ENCODE results near the gene GREB1L. TPM values are rescaled to one million over a fixed set of nuclear protein-coding genes. Genes with fewer than 3 reads are reported as not detected.

GREB1L gene
- total RNA-seq, 2 donors from 2014 or later, result 3.1 to 3.9 TPM

- Mint-ChIP-seq H3K9me3 (peaks cover 3% of the 10 kb centered on the region), H3K27ac (peak overlapping the region; percentile 58), H3K27me3 (ENCODE audit: insufficient read depth) (peaks cover 96% of the 10 kb centered on the region), H3K4me3 (no peak overlapping the region), H3K36me3 (ENCODE audit: low read depth) (no peaks in the 10 kb centered on the region), H3K4me1 (peaks cover 27% of the 10 kb centered on the region)
- peaks cover 4% of the 10 kb centered on the region for H3K4me1 ChIP-seq (ENCODE audit: control insufficient read depth, insufficient read depth, low read length)
- no peak overlapping the region for H3K27ac ChIP-seq (ENCODE audit: low read depth, low read length)
- peak; percentile 78 for DNase-seq
- H3K36me3 ChIP-seq (ENCODE audit: control insufficient read depth, insufficient read depth, low read length), result no peaks in the 10 kb centered on the region
- H3K9me3 ChIP-seq (ENCODE audit: control insufficient read depth, low read length), result no peaks in the 10 kb centered on the region
- WGBS, 2 experiments (ENCODE audit: insufficient coverage in 1 of 2, insufficient read length in 1 of 2), result 22 to 48% methylated on average over 6 to 11 of the region's 11 CpGs
- no peak for TF ChIP-seq CTCF (conservative IDR thresholded peaks at IDR 0.05)
- H3K27me3 ChIP-seq (ENCODE audit: control insufficient read depth, insufficient read depth, low read length, poor library complexity, severe bottlenecking), result peaks cover 95% of the 10 kb centered on the region
- H3K9ac ChIP-seq (ENCODE audit: extremely low read depth, low read length, poor library complexity, severe bottlenecking), result no peak overlapping the region
- H3K4me3 ChIP-seq (ENCODE audit: low read length), result no peak overlapping the region
These were observed 144.7 kb downstream of the GREB1L start for GRCh38 chr18:21386523-21387240.

- Histone ChIP-seq H3K9ac (ENCODE audit: extremely low read depth, low read length, poor library complexity, severe bottlenecking) (no peak overlapping the region), H3K27me3 (ENCODE audit: control insufficient read depth, insufficient read depth, low read length, poor library complexity, severe bottlenecking) (peaks cover 94% of the 10 kb centered on the region), H3K4me3 (ENCODE audit: low read length) (no peak overlapping the region), H3K9me3 (ENCODE audit: control insufficient read depth, low read length) (no peaks in the 10 kb centered on the region), H3K36me3 (ENCODE audit: control insufficient read depth, insufficient read depth, low read length) (no peaks in the 10 kb centered on the region), H3K27ac (ENCODE audit: low read depth, low read length) (no peak overlapping the region), H3K4me1 (ENCODE audit: control insufficient read depth, insufficient read depth, low read length) (peaks cover 4% of the 10 kb centered on the region)
- no peak for DNase-seq
- WGBS, 2 experiments (ENCODE audit: insufficient coverage in 1 of 2, insufficient read length in 1 of 2), result 80 to 100% methylated on average over 1 of the region's 2 CpGs
- Mint-ChIP-seq H3K4me3 (no peak overlapping the region), H3K36me3 (ENCODE audit: low read depth) (no peaks in the 10 kb centered on the region), H3K4me1 (peaks cover 27% of the 10 kb centered on the region), H3K27ac (no peak overlapping the region), H3K9me3 (peaks cover 3% of the 10 kb centered on the region), H3K27me3 (ENCODE audit: insufficient read depth) (peaks cover 95% of the 10 kb centered on the region)
- no peak for TF ChIP-seq CTCF (conservative IDR thresholded peaks at IDR 0.05)
These were observed 145.9 kb downstream of the GREB1L start for GRCh38 chr18:21387886-21388285.

GRCh38 chr18:21389283-21389682 is 147.3 kb downstream of the GREB1L start:
- H3K36me3 ChIP-seq (ENCODE audit: control insufficient read depth, insufficient read depth, low read length), result no peaks in the 10 kb centered on the region
- H3K4me1 ChIP-seq (ENCODE audit: control insufficient read depth, insufficient read depth, low read length), result peaks cover 4% of the 10 kb centered on the region
- H3K27me3 ChIP-seq (ENCODE audit: control insufficient read depth, insufficient read depth, low read length, poor library complexity, severe bottlenecking), result peaks cover 94% of the 10 kb centered on the region
- no peak for DNase-seq
- H3K9ac ChIP-seq (ENCODE audit: extremely low read depth, low read length, poor library complexity, severe bottlenecking), result no peak overlapping the region
- no peak overlapping the region for H3K4me3 ChIP-seq (ENCODE audit: low read length)
- H3K4me3 Mint-ChIP-seq, result no peak overlapping the region
- H3K36me3 Mint-ChIP-seq (ENCODE audit: low read depth), result no peaks in the 10 kb centered on the region
- no peak overlapping the region for H3K27ac Mint-ChIP-seq
- peaks cover 3% of the 10 kb centered on the region for H3K9me3 Mint-ChIP-seq
- no peak overlapping the region for H3K27ac ChIP-seq (ENCODE audit: low read depth, low read length)
- peaks cover 23% of the 10 kb centered on the region for H3K4me1 Mint-ChIP-seq
- H3K27me3 Mint-ChIP-seq (ENCODE audit: insufficient read depth), result peaks cover 95% of the 10 kb centered on the region
- no peak for TF ChIP-seq CTCF (conservative IDR thresholded peaks at IDR 0.05)
- H3K9me3 ChIP-seq (ENCODE audit: control insufficient read depth, low read length), result no peaks in the 10 kb centered on the region
- no CpG with 5 or more reads among the region's 2 CpGs for WGBS, 2 experiments (ENCODE audit: insufficient coverage in 1 of 2, insufficient read length in 1 of 2)
